Stimulated activated CD4-positive, alpha-beta T cell treated with anti-CD3 and anti-CD28 coated beads, TNF-alpha, amount 100 ng/mL, for 1 hour (primary cell): ENCODE measurements around the gene P2RX3.
"Not testable (repeated sequence)": the region's sequence is repeated elsewhere in the genome, so short reads cannot be mapped to it uniquely, and the experiment has no call there.

Experiments used
- DNase-seq, 3 donors: peaks; one replicate each; pipeline ENCODE4 v3.0.0-alpha.2; 2020; ENCODE audit warnings: low read depth in 3 of 3, low spot score in 1 of 3

P2RX3 gene

DNA sequence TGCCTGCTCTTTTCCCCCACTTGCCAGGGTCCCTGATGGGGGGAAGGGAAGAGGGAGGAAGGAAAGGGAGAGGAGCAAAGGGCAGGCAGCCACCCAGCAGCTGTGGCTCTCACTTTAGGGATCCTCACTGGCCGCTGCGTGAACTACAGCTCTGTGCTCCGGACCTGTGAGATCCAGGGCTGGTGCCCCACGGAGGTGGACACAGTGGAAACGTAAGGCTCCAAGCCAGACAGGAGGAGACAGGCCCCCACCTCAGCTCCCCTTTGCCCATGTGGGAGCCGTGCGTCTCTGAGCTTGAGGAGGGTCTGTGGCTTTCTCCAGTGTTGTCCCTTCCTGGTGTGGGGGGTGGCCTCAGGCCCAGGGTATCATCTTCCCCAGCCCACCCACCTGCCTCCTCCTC is 9.9 kb downstream of the P2RX3 start:
- DNase-seq, result no peak

DNA sequence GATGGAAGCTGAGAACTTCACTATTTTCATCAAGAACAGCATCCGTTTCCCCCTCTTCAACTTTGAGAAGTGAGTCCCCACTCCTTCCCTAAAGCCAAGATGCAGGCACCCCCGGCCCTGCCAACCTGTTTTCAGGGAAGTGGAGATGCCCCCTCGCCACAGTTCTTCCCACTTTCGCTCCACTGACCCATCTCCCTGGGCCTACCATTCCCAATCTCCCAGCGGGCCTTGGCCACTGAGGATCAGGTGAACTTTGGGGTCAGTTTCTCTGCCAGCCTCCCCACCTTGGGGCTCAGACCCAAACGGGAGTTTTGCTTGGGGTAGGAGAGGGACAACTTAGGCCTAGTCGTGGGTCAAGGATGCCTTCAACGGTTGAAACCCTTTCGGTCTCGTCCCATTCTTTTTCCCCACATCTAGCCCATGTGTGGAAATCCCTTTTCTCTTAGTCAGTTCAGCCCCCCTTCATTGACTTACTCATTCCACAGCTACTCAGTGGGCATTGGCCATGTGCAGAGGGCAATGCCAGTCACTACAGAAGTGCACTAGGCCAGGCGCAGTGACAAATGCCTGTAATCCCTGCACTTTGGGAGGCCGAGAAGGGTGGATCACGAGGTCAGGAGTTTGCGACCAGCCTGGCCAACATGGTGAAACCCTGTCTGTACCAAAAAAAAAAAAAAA is 10.6 kb downstream of the P2RX3 start:
- DNase-seq, result no peak

DNA sequence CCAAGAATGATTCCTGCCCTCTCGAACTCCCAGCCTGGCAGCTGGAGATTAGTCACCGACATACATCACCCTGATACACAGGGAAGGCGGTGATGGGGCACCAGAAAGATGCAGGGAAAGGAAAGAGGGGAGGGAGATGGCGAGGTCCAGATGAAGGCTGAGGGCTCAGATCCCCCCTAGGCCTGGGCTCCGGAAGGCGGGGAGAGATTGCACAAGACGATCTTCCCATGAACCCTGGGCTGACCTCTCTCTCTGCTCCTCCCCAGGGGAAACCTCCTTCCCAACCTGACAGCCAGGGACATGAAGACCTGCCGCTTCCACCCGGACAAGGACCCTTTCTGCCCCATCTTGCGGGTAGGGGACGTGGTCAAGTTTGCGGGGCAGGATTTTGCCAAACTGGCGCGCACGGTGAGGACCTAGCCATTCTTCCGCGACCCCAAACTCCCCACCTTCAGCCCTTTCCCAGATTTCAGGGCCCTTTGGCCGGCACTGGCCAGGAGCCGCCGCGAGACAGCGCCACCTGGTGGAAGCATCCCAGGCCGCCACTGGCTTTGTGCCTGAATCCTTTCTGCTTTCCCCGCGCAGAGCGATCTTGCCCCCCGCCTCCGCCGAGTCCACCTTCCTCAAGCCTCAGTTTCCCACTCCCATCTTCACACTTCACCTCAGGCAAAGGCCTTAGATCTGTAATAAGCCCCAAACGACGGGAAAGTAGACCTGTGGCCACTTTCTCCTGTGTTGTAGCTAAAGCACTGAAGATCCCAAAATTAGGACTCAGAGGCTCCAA is 11.5 kb downstream of the P2RX3 start:
- peak; percentile 12 to 55 (median 35) for DNase-seq

DNA sequence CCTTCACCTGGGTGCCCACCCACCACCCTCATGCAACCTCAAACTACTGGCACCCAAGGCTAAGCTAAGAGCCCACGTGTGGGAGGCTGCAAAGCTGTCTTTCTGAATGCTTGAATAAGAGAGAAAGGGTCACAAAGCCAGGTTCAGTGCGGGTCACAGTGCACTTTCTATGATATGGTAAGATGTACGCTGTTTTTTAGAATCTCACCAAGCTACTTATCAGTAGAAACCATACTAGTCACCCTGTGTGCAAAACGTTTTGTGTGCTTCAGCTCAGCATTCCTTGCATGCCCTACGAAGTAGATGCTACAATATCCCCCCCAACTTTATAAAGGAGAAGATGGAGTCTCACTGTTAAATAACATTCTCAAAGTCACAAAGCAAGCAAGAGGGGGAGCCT is 14.9 kb downstream of the P2RX3 start:
- no peak for DNase-seq

DNA sequence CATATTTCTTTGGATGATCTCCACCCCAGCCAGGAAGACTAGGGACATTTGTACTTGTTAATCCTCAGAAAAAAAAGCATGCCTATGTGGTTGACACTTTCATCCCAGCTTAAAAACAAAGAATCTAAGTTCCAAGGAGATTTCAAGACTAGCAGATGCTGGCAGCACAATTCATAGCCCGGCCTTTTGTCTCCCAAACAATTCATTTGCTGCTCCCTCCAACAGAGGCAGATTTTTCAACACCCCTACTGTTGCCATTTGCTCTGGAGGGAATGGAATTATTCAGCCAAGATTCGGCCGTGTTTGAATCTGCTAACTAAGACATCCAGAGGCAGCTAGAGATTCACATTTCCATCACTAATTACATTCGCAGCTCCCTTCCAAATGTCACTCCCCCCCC is 15.3 kb downstream of the P2RX3 start:
- DNase-seq, result no peak

DNA sequence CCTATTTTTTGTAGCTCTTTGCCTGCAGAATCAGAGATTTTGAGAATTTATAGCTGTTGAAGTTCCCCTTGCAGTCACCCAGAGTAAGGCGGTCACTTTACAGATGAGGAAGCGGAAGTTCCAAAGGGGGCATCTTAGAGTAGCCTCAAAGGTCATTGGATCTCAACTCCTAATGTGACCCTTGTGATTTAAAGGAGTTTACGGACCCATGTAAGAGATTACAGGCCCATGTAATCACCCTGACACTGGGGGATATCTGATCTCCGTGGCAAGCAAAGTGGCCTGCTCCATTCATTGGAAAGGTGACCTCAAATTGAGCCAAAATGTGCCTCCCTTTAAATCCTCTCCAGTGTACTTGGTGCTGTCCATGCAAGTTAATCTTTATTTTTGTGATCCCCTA is 15.7 kb downstream of the P2RX3 start:
- no peak for DNase-seq

DNA sequence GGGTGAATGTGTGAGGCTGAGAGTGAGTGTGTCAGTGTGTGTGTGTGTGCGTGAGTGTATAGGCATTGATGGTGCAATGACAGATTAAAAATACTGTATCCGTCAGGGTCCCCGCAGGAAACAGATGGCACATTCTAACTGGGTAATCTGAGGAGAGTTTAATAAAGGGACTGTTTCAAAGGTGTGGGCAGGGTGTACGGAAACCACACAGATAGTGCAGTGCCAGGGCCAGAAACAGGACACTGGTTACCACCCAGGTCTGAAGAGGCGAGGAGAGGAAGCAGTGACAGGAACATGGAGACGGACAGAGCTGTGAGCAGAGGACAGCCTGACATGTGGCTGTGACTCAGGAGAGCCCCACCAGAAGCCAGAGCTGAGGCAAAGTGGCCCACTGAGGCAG is 16.5 kb downstream of the P2RX3 start:
- no peak for DNase-seq

DNA sequence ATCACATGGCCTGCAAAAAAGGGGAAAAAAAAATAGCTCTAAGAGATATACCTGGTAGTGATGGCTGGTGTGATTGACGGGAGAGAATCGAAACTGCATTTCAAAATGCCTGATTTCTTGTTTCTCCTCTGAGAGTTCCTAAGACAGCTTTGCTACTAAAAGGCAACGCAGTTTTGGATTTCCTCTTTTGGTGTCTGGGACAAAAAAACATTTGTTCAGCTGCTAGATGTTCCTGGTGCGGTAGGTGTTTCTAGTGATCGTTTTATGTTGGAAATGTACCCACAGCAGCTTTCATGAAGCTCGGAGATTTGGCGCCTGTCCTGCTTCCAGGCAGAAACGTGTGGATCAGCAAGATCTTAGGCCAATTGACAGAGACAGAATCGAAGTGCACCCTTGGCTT is 18.1 kb downstream of the P2RX3 start:
- no peak for DNase-seq

DNA sequence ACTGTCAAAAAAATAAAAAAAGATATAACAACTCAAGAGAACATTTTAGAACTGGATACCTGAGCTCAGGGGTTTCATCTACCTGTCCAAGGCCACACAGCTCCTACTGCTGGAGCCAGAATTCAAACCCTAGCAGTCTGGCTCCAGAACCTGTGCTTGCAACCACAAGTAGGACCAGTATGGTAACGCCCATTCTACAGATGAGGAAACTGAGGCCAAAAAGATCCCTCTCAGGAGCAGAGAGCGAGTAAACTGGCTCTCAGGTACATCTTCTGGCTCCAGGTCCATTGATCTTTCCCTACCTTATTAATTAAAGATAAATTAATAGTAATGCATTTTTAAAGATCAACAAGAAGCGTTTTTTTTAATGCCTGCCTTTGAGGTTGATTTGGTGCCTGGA is 19.2 kb downstream of the P2RX3 start:
- DNase-seq, result no peak

DNA sequence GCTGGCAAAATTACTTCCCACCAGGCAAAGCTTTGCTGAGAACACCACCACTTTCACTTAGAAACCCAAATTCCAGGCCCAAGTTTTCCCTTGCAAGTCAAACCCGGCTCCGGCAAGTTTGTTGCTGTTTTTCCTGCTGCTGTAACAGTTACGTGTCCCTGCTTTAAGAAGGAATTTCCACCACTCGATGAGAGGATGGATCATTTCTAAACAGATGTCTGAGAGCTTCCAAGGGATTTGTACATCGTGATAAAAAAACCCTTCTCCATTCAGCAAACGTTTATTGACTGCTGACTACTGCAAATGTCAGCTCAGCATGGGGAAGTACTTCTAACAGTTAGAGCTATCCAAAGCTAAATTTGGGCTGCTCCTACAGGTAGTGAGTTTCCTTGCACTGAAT is 19.7 kb downstream of the P2RX3 start:
- no peak for DNase-seq

DNA sequence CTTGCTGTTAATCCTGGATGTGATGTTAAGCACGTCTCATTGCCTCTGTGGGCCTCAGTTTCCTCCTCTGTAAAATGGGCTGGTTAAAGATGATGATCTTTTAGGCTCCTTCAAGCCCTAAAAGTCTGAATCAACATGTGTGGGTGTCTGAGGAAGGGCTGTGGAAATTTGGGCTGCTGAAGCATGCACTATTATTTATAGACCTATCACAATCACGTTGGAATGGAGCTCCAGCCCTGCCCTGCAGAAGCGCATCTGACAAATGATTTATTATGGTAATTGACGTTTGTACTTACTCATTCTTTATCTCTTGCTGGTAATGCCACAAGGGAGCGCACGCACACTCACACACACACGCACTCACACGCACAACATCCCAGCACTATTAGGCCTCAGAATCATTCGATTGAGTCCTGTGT is 20.4 kb downstream of the P2RX3 start:
- no peak for DNase-seq

DNA sequence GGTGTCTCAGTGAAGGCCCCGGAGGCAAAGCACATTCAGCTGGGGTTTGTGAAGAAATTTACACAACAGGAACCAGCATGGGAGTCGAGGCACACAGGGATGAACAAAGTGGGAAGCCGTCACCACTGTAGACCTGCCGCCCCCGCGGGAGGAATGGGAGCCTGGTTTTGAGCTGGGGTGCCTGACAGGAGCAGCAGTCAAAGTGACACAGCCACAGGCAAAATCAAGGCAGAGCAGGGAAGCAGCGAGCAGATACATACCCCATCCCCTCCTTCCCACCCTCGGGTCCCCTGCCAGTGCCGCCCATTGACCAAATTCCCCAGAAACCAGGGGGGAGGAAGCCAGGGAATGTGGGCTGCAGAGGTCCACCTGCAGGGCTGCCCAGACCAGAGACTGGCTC is 20.8 kb downstream of the P2RX3 start:
- no peak for DNase-seq

DNA sequence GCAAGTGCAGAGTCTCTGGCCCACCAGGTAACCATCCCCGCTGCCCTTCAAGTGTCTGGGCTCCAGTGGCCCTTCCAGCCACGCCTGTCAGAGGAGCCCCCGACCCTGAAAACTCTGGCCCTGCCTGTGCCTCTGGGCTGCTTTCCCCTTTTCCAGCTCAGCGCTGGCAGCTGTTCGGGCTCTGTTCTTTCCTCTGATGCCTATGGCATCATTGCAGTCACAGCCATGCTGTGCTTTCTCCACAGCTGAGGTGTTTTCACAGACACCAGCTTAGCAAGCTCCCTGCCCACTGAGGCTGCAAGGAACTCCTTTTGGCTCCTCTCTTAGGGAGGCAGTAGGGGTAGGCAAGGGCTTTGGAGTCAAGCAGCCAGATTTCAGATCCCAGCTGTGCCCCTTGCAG is 21.2 kb downstream of the P2RX3 start:
- no peak for DNase-seq

DNA sequence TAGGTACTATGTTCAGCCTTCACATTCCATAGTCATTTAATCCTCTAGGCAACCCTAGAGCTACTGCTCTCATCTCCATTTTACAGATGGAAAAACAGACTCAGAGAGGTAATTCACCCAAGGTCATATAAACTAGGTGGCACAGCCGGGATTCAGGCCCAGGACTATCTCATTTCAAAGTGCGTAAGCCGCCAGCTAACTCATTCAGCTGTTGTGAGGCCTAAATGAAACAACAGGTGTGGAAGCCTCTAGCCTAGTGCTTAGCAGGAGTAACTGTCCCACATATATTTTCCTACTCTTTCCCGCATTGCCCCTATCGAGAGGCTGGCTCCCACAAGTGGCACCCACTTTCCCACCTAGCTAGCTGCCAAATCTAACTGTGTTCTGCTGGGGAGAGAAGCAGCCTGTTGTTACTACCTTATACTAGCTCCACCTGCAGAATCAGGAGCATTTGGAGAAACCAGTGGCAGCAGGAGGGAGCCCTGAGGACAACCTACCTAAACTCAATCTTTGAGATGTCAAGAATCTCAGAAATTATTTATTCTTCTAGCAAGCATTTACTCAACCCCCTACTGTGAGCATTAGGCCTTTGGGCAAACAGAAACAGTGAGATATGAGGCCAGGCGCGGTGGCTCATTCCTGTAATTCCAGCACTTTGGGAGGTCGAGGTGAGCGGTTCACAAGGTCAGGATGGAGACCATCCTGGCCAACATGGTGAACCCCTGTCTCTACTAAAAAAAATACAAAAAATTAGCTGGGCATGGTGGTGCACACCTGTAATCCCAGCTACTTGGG is 21.9 kb downstream of the P2RX3 start:
- DNase-seq, result no peak

DNA sequence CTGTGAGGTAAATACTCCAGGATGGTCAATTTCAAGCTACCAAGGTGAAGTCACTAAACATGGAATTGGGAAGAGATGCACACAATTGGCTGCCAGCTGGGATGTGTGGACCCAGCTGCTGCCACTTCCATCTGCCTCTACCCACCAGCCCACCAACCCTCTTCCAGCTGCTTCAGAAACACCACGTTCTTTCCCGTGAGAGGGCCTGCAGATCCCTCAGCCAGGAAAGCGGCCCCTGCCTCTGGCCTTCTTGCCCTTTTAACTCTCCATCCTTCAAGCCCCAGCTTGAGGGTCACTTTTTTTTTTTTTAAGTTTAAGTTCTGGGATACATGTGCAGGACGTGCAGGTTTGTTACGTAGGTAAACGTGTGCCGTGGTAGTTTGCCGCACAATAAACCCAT is 22.8 kb downstream of the P2RX3 start:
- DNase-seq, result no peak

DNA sequence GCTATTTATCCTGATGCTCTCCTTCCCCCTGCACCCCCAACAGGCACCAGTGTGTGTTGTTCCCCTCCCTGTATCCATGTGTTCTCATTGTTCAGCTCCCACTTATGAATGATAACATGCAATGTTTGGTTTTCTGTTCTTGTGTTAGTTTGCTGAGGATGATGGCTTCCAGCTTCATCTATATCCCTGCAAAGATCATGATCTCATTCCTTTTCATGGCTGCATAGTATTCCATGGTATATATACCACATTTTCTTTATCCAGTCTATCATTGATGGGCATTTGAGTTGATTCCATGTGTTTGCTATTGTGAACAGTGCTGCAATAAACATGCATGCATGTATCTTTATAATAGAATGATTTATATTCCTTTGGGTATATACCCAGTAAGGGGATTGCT is 23.3 kb downstream of the P2RX3 start:
- not testable (repeated sequence) for DNase-seq

DNA sequence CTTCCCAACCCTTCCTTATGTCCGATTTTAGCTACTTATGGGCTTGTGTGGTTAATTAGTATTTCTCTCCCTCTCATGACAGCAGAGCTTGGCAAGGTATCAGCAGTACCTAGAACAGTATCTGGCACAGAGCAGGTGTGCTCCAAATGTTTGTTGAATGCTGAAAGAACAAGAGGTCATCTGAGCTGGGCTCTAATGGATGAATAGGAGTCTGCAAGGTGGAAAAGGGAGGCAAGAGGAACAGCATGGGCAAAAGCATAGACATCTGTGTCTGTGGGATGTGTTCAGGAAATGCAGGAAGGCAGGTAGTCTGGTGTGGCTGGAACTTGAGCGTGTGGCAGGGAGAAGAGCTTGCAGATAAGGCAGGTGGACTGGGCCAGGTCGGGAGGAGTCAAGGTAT is 23.8 kb downstream of the P2RX3 start:
- DNase-seq, result no peak

DNA sequence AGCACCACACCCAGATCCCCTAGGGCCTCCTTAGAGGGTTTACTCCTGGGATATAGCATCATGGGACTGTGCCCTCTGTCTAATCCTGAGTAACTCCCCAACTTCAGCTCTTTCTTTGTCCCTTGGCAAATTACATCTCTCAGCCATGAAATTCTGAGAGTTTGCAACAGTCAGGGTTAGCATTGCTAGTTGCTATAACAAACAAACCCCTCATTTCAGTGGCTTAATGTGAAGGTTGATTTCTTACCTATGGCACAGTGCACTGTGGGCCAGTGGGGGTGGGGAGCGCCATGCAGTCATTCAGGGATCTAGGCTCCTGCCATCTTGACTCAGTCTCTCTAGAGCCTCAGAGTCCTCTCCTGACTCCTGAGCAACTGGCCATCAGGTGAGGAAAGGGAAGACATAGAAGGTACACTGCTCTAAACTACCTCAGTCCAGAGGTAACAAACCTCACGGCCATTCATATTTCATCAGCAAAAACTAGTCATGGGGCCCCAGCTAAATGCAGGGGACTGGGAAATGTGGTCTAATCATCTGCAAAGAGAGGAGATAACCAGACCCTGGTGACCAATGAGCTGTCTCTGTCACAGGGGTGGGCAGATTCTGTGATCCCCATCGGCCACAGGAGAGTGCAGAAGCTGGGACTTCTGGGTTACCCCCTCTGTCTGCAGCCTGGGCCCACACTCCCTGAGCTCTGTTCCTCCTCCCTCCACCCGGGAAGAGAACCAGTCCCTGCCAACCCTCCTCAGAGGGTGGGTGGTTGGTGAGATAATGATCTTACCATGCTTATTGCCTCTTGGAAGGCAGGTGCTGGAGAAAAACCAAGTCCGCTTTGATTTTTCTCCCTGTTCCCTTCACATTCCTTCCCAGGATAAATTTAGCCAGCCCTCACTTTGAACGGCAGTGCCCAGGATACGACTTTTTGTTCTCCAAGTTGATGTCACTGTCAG is 25.3 kb downstream of the P2RX3 start:
- no peak for DNase-seq

DNA sequence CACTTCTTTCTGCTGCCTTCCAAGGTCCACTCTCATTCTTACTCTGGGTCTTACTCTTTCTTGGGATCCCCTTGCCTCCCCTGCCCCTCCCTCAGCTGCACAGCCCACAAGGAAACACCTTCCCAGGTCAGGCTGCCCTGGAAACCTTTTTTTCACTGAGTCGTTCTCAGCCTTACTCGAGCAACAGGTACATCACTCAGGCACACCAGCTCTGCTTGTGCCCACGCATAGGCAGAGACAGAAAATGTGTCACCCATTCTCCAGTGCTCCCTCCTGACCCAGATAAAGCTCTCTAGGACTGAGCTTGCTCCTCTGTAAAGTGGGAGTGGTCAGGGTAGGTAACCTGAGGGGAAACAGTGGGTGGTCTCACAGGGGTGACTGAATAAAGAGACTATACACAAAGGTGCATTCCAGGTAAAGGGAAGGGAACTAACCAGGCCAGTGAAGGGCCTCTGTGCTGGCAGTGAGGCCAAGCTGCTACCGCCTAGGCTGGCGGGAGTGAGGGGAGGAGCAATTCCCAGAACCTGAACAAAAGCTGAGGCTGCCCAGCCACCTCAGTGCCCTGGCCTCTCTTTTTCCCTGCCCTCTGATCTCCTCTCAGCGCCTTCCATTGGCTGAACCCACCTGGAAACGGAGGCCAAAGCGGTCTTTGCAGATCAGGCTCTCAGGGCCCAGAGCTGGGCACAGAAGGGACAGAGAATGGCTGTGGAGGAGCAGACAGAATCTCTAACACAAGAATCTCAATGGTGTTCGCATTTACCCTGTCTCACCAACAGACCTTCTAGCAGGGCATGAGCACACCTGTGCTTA is 26.9 kb downstream of the P2RX3 start:
- no peak for DNase-seq
